ENCODE measurements around the gene DLX3. TPM values are rescaled to one million over a fixed set of nuclear protein-coding genes. Genes with fewer than 3 reads are reported as not detected.

DLX3 gene
- total RNA-seq, 1 experiment from 2014 or later, result 1.2 TPM

DNA sequence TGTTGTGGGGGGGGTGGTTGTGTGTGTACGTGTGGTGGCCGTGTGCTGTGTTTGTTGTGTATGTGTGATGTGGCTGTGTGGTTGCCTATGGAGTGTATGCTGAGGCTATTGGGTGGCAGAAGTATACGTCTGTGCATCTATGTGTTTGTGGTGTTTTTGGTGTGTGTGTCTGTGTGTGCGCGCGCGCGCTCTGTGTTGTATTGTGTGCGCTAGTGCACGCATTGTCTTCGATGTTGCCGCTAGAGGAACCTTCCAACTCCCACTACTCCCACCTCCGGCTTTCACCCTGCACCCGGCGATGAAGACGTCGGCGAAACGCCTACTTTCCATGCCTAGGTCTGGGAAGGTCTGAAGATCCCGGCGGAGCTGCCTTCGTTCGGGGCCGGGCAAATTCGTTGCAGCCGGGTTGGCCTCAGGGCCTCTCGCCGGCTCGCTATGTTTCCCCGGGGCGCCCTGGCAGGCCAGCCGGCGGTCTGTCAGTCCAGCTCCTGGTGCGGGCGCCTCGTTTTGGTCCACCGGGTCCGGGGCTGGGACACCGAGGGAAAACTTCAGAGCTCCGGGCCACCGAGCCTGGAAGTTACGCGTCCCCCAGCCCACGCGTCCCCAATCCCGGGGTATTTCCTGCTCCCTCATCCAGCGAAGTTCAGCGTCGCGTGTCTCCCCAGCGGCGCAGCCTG is 31.3 kb downstream of the DLX3 start:
- no peak overlapping the region for H3K4ac ChIP-seq (ENCODE audit: low read depth, low read length)
- no peak overlapping the region for H2AK5ac ChIP-seq (ENCODE audit: insufficient read length, low read length)
- no peaks in the 10 kb centered on the region for H3K4me1 ChIP-seq (ENCODE audit: insufficient read depth, low read length)
- Mint-ChIP-seq H3K9me3 (peaks cover 0 to 12% of the 10 kb centered on the region in 2 experiments; a peak in 3 of 5 replicates), H3K4me1 (peaks cover 34 to 45% of the 10 kb centered on the region in 2 experiments), H3K27ac (no peak overlapping the region), H3K27me3 (ENCODE audit: low read depth) (peaks cover 98% of the 10 kb centered on the region), H3K36me3 (ENCODE audit: insufficient read depth in 1 of 3, low read depth in 3 of 3) (no peaks in the 10 kb centered on the region; a peak in 2 of 7 replicates), H3K4me3 (peak overlapping the region; percentile 17 to 75; a peak in 4 of 5 replicates)
- no peak overlapping the region for H2BK12ac ChIP-seq (ENCODE audit: insufficient read length, low read depth, low read length)
- H3K27ac ChIP-seq (ENCODE audit: insufficient read length, low read depth, low read length), result no peak overlapping the region
- H3K79me2 ChIP-seq (ENCODE audit: insufficient read depth, low read length), result no peaks in the 10 kb centered on the region
- H3K27me3 ChIP-seq (ENCODE audit: insufficient read depth, low read length), result peaks cover 67% of the 10 kb centered on the region
- no peaks in the 10 kb centered on the region for H3K79me1 ChIP-seq (ENCODE audit: insufficient read depth, low read depth, low read length, poor library complexity, severe bottlenecking)
- peaks cover 8% of the 10 kb centered on the region for H3K23me2 ChIP-seq (ENCODE audit: insufficient read length, low read depth, low read length, poor library complexity, severe bottlenecking)
- no peak overlapping the region for H3K18ac ChIP-seq (ENCODE audit: insufficient read length, low read depth, low read length)
- H4K8ac ChIP-seq (replicated peaks; ENCODE audit: insufficient read length, low read depth, low read length), result no peak overlapping the region
- no peak overlapping the region for H3K9ac ChIP-seq (ENCODE audit: extremely low read depth, insufficient read length, low read length)
- peak; percentile 69 for DNase-seq
- H2AFZ ChIP-seq (ENCODE audit: low read length), result no peak overlapping the region
- no peak overlapping the region for H4K5ac ChIP-seq (ENCODE audit: insufficient read length, low read depth, low read length)
- H2BK20ac ChIP-seq (ENCODE audit: low read depth, low read length, poor library complexity, severe bottlenecking), result no peak overlapping the region
- TF ChIP-seq CTCF (conservative IDR thresholded peaks at IDR 0.05), result no peak
- peak overlapping the region; percentile 37 for H3K4me2 ChIP-seq (ENCODE audit: insufficient read depth, insufficient read length, low read length)
- H4K20me1 ChIP-seq (ENCODE audit: control insufficient read depth, insufficient read depth, insufficient read length), result no peaks in the 10 kb centered on the region
- no peak overlapping the region for H3T11ph ChIP-seq (ENCODE audit: low read length)
- no peak overlapping the region for H2BK120ac ChIP-seq (ENCODE audit: low read depth, low read length, poor library complexity, severe bottlenecking)
- H3K14ac ChIP-seq (ENCODE audit: insufficient read depth, low read length), result no peak overlapping the region
- no peak overlapping the region for H2BK15ac ChIP-seq (ENCODE audit: low read depth, low read length)
- no peak overlapping the region for H4K91ac ChIP-seq (ENCODE audit: insufficient read length, low read depth, low read length)
- H3K23ac ChIP-seq (ENCODE audit: insufficient read length, low read depth, low read length), result no peak overlapping the region
- no peak overlapping the region for H3K56ac ChIP-seq (ENCODE audit: insufficient read length, low read depth, low read length)
- no peak overlapping the region for H2BK5ac ChIP-seq (ENCODE audit: insufficient read length, low read length)
- WGBS (ENCODE audit: extremely low coverage, insufficient read length, low lambda C conversion rate), result no CpG with 5 or more reads among the region's 52 CpGs
- H3K9me3 ChIP-seq (ENCODE audit: control insufficient read depth, low read depth, low read length), result no peaks in the 10 kb centered on the region
